ENCODE measurements around the gene TTK.

The TTK gene

GRCh38 chr6:80004173-80005072 is at the start of gene TTK:
Gene TTK (plus strand): TSS chr6:80004649. CDS start chr6:80005844, 1,195 bp downstream.
- peak; percentile 79 to 86 for DNase-seq (ENCODE audit: extremely low read depth in 1 of 2, low read depth in 1 of 2)

GRCh38 chr6:79954849-79955248 is 49.6 kb upstream of the TTK start:
- no peak for DNase-seq (ENCODE audit: extremely low read depth in 1 of 2, low read depth in 1 of 2)

DNA sequence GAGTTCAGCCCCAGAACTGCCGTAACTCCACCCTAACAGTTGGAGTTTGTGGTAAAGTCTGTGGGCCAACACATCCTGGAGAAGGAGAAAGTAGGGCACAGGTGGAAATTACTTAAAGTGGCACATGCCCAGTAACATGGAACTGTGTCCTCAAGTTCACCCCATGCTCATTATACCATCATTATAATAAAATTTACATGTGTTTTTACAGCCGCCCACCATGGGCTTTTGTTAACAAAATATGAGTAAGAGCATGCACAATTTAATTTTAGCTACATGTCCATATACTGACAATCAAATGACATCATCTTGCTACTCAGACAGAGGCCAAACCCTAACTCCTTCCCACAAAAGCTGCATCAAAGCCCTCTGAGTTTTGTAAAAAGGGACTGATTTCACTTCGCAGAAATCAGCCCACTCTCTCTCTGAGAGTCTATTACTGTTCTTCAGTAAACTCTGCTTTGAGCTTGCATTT is 39.8 kb upstream of the TTK start:
- DNase-seq (ENCODE audit: extremely low read depth in 1 of 2, low read depth in 1 of 2), result no peak

DNA sequence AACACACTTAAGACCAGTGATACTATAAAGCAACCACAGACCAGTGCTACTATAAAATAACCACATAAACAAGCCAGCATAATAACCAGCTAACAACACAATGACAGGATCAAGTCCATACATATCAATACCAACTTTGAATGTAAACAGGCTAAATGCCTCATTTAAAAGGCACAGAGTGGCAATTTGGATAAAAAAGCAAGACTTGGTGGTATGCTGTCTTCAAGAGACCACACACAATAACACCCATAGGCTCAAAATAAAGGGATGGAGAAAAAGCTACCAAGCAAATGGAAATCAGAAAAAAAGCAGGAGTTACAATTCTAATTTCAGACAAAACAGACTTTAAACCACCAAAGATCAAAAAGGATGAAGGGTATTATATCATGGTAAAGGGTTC is 37.3 kb upstream of the TTK start:
- no peak for DNase-seq (ENCODE audit: extremely low read depth in 1 of 2, low read depth in 1 of 2)

GRCh38 chr6:79969784-79970183 is 34.7 kb upstream of the TTK start:
- no peak for DNase-seq (ENCODE audit: extremely low read depth in 1 of 2, low read depth in 1 of 2)

- DNase-seq (ENCODE audit: extremely low read depth in 1 of 2, low read depth in 1 of 2), result no peak
Measured at GRCh38 chr6:79971193-79971592, 33.3 kb upstream of the TTK start.

GRCh38 chr6:79981652-79982051 is 22.8 kb upstream of the TTK start:
- no peak for DNase-seq (ENCODE audit: extremely low read depth in 1 of 2, low read depth in 1 of 2)

GRCh38 chr6:79984261-79984660 is 20.2 kb upstream of the TTK start:
- no peak for DNase-seq (ENCODE audit: extremely low read depth in 1 of 2, low read depth in 1 of 2)

GRCh38 chr6:79985128-79985527 is 19.3 kb upstream of the TTK start:
- DNase-seq (ENCODE audit: extremely low read depth in 1 of 2, low read depth in 1 of 2), result no peak

- DNase-seq (ENCODE audit: extremely low read depth in 1 of 2, low read depth in 1 of 2), result no peak
Measured at GRCh38 chr6:79989641-79990040, 14.8 kb upstream of the TTK start.

DNA sequence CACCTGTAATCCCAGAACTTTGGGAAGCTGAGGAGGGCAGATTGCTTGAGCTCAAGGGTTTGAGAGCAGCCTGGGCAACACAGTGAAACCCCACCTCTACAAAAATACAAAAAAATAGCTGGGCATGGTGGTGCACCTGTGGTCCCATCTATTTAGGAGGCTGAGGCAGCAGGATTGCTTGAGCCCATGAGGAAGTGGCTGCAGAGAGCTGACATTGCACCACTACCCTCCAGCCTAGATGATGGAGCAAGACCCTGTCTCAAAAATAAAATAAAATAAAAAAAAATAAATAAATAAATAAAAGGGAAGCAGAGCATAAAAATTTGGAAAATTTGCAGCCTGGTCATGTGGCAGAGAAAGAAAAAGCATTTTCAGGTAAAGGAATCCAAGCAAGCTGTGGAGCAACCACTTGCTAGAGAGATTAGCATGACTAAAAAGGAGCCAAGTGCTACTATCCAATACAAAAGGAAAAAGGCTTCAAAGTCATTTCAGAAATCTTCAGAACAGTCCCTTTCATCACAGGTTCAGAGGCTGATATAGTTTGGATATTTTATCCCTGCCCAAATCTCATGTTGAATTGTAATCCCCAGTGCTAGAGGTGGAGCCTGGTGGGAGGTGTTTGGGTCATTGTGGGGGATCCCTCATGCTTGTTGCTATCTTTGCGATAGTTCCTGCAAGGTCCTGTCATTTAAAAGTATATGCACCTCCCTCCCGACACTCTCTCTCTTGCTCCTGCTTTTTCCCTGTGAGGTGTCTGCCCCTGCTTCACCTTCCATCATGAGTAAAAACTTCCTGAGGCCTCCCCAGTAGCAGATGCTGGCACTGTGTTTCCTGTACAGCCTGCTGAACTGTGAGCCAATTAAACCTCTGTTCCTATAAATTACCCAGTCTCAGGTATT is 11.2 kb upstream of the TTK start:
- DNase-seq (ENCODE audit: extremely low read depth in 1 of 2, low read depth in 1 of 2), result no peak

DNA sequence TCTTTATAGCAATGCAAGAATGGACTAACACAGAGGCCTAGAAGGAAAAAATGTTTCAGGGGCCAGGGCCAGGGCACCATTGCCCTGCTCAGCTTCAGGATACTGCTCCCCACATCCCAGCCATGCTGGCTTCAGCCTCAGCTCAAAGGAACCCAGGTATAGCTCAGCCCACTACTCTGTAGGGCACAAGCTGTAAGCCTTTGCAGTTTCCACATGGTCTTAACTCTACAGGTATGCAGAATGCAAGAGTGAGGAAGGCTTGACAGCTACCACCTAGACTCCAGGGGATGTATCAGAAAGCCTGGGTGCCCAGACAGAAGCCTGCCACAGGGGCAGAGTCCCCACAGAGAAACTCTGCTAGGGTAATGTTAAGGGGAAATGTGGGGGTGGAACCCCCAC is 10.5 kb upstream of the TTK start:
- DNase-seq (ENCODE audit: extremely low read depth in 1 of 2, low read depth in 1 of 2), result no peak

DNA sequence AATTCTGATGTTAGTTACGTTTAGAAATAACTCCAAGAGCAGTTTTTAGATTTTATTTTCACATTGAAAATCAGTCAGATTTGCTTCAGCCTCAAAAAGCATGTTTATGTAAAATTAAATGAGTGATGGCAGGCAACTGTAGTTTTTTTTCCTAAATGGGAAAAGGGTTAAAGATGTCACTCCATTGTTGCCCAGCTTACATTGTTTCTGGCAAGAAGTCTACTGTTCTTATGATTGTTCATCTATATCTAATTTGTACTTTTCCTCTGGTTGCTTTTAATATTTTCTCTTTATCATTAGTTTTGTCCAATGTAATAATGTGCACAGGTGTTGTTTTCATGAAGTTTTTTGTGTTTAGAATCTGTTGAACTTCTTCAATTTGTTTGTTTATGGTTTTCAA is 6.7 kb upstream of the TTK start:
- DNase-seq (ENCODE audit: extremely low read depth in 1 of 2, low read depth in 1 of 2), result no peak

- DNase-seq (ENCODE audit: extremely low read depth in 1 of 2, low read depth in 1 of 2), result no peak
Measured at GRCh38 chr6:80001337-80001736, 3.1 kb upstream of the TTK start.

DNA sequence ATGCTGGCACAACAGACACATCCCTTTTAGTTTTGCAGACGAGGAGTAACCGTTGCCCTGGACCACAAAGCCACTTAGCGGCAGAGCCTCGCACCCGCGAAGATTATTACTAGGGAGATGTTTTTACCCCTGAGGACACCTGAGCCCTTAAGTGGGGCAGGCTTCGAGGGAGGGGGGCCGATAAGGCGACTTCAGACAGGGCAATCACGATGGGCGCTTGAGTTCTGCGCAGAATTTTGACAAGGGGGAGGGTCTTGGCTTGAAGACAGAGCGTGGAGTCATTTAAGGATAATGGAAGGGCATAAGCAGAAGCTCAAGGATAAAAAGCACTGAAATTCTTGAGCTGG is 650 bp upstream of the TTK start:
- peak in 1 of 2 donors; percentile 2 for DNase-seq (ENCODE audit: extremely low read depth in 1 of 2, low read depth in 1 of 2)

- DNase-seq (ENCODE audit: extremely low read depth in 1 of 2, low read depth in 1 of 2), result no peak
Measured at GRCh38 chr6:80005406-80005805, 957 bp downstream of the TTK start.

DNA sequence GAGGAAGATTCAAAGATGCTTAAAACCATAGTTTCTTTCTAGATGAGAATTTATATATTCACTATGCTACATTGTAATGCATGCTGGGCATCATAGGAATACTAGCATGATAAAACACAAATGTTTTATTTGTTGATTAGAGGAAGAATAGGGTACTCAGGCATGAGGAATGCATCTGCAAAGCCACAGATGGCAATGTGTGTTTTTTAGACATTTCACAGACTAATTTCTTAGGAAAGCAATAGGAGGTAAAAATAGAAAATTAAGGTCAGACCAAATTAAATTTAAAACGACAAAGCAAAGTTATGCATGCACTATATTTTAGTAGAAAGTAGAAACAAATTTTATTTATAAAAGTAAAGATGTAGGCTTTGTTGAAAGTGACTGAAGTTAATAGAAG is 2.1 kb downstream of the TTK start:
- no peak for DNase-seq (ENCODE audit: extremely low read depth in 1 of 2, low read depth in 1 of 2)

DNA sequence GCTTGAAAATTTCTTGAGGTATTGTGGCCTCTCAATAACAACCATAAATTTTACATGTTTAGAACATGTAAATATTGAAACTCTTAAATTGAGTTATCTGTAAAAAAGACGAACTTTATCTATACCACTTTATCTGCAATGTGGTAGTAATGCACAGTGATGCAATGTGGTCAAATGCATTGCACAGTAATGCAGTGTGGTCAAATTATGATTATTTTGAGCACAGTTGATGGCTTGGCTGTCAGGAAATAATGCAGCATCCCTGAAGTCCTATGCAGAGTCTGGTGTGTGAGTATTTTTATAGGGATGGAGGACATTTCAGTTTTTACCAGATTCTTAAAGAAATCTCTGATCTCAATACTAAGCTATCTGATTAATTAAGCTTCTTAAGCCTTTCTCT is 5.1 kb downstream of the TTK start:
- no peak for DNase-seq (ENCODE audit: extremely low read depth in 1 of 2, low read depth in 1 of 2)

- DNase-seq (ENCODE audit: extremely low read depth in 1 of 2, low read depth in 1 of 2), result no peak
Measured at GRCh38 chr6:80010288-80010687, 5.8 kb downstream of the TTK start.

DNA sequence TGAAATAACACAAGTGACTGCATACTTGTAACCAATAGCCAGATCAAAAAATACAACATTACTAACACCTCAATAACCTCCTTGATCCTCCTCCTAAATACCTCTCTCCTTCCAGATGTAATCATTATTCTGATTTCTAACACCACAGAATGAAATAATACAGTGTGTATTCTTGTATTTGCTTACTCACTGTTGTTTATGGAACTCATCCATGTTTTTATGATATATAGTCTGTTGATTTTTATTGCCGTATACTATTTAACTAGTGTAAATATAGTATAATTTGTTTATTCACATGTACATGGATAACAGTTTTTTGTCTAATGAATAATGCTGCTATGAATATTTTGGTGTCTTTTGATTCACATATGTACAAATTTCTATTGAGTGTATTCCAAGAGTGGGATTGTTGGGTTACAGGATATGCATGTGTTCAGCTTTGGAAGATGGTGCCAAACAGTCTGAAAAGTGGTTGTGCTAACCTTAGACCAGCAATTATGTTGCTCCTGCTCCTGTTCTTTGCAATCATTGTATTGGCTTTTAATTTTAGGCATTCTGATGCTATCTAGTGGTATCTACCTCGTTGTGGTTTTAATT is 11.5 kb downstream of the TTK start:
- no peak for DNase-seq (ENCODE audit: extremely low read depth in 1 of 2, low read depth in 1 of 2)

GRCh38 chr6:80020381-80021120 is 16.1 kb downstream of the TTK start:
- DNase-seq (ENCODE audit: extremely low read depth in 1 of 2, low read depth in 1 of 2), result no peak

All from stimulated activated CD8-positive, alpha-beta memory T cell treated with anti-CD3 and anti-CD28 coated beads, Interleukin-7, amount 100 ng/mL, for 48 hours (primary cell).